Suprapubic skin (tissue), 4 donors: ENCODE data around the gene CFLAR. TPM values are rescaled to one million over a fixed set of nuclear protein-coding genes. Genes with fewer than 3 reads are reported as not detected.

ENCODE experiments used
- DNase-seq, 2 donors: peaks; one replicate each; pipeline ENCODE4 v3.0.0-alpha.2; 2019; ENCODE audit warnings: low spot score in 2 of 2
- H3K27ac ChIP-seq: fragments of 200-600 bp; sonication (generic); one replicate; pipeline ENCODE4 v1.5.1; 2019
- H3K27me3 ChIP-seq: fragments of 200-600 bp; sonication (generic); one replicate; pipeline ENCODE4 v1.5.1; 2019
- H3K36me3 ChIP-seq: fragments of 200-600 bp; sonication (generic); one replicate; pipeline ENCODE4 v1.5.1; 2019
- H3K4me1 ChIP-seq: fragments of 200-600 bp; sonication (generic); one replicate; pipeline ENCODE4 v1.5.1; 2019
- H3K4me3 ChIP-seq: fragments of 200-600 bp; sonication (generic); one replicate; pipeline ENCODE4 v1.5.1; 2019; ENCODE audit warnings: mild to moderate bottlenecking
- H3K9me3 ChIP-seq: fragments of 200-600 bp; sonication (generic); one replicate; pipeline ENCODE4 v1.5.1; 2019
- EP300 ChIP-seq: sonication (generic); formaldehyde crosslinking; IDR thresholded peaks from one replicate; pipeline ENCODE4 v1.6.1; 2017; ENCODE audit warnings: antibody characterized with exemption
- POLR2A ChIP-seq, 2 donors: fragments of 450-650 bp; IDR thresholded peaks; one replicate each; pipeline ENCODE4 v1.6.1; 2017; ENCODE audit warnings: antibody characterized with exemption in 2 of 2, mild to moderate bottlenecking in 2 of 2, moderate library complexity in 2 of 2
- POLR2AphosphoS5 ChIP-seq, 3 donors: sonication (generic); formaldehyde crosslinking; IDR thresholded peaks; one replicate each; pipeline ENCODE4 v1.6.1; 2017; ENCODE audit warnings: antibody characterized with exemption in 3 of 3
- WGBS: methylation state at CpG from one replicate; pipeline ENCODE4 v1.1.5; 2018; 5-methylcytosine and 5-hydroxymethylcytosine counted together
- total RNA-seq, 4 donors: library from RNA; depleted of rRNA; stranded (reverse); fragments of >200 nt; gene quantifications; one replicate each; pipeline ENCODE4 v1.1.0, GENCODE V29; 2016
- TF ChIP-seq, protein P1 (sequence below), 2 donors: fragments of 200-600 bp in 1 of 2; fragments of 450-650 bp in 1 of 2; sonication (generic) in 1 of 2; IDR thresholded peaks; one replicate each; pipeline ENCODE4 v1.5.1; 2016 to 2019; ENCODE audit warnings: antibody characterized with exemption in 2 of 2, mild to moderate bottlenecking in 1 of 2, moderate library complexity in 1 of 2

Gene CFLAR
- total RNA-seq, 4 donors from 2014 or later = 116 to 250 (median 147) TPM

GRCh38 chr2:201150454-201151020, 34.6 kb downstream of the CFLAR start:
- H3K36me3 ChIP-seq = peaks cover 64% of the 10 kb centered on the region
- H3K27ac ChIP-seq = peak overlapping the region; percentile 20
- no peak overlapping the region for H3K4me3 ChIP-seq
- DNase-seq = no peak
- 84% methylated on average over 3 of the region's 3 CpGs for WGBS
- TF ChIP-seq POLR2AphosphoS5 (IDR thresholded peaks at IDR 0.05) (no peak), EP300 (no peak), POLR2A (IDR thresholded peaks at IDR 0.05) (no peak)
- TF ChIP-seq, protein P1, sequence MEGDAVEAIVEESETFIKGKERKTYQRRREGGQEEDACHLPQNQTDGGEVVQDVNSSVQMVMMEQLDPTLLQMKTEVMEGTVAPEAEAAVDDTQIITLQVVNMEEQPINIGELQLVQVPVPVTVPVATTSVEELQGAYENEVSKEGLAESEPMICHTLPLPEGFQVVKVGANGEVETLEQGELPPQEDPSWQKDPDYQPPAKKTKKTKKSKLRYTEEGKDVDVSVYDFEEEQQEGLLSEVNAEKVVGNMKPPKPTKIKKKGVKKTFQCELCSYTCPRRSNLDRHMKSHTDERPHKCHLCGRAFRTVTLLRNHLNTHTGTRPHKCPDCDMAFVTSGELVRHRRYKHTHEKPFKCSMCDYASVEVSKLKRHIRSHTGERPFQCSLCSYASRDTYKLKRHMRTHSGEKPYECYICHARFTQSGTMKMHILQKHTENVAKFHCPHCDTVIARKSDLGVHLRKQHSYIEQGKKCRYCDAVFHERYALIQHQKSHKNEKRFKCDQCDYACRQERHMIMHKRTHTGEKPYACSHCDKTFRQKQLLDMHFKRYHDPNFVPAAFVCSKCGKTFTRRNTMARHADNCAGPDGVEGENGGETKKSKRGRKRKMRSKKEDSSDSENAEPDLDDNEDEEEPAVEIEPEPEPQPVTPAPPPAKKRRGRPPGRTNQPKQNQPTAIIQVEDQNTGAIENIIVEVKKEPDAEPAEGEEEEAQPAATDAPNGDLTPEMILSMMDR (IDR thresholded peaks at IDR 0.05) = no peak
- H3K4me1 ChIP-seq = peaks cover 15% of the 10 kb centered on the region
- no peaks in the 10 kb centered on the region for H3K9me3 ChIP-seq
- H3K27me3 ChIP-seq = no peaks in the 10 kb centered on the region

- Histone ChIP-seq H3K9me3 (no peaks in the 10 kb centered on the region), H3K27me3 (no peaks in the 10 kb centered on the region), H3K27ac (peak overlapping the region; percentile 20), H3K36me3 (peaks cover 64% of the 10 kb centered on the region), H3K4me3 (no peak overlapping the region), H3K4me1 (peaks cover 15% of the 10 kb centered on the region)
- WGBS = 49% methylated on average over 8 of the region's 8 CpGs
- no peak for DNase-seq
- TF ChIP-seq, protein P1 (IDR thresholded peaks at IDR 0.05) = no peak
- TF ChIP-seq POLR2AphosphoS5 (IDR thresholded peaks at IDR 0.05) (no peak), EP300 (no peak), POLR2A (IDR thresholded peaks at IDR 0.05) (no peak)
Observed at GRCh38 chr2:201151127-201151981, 35.4 kb downstream of the CFLAR start.

- H3K27me3 ChIP-seq = no peaks in the 10 kb centered on the region
- H3K27ac ChIP-seq = peak overlapping the region; percentile 8
- 100% methylated on average over 1 of the region's 1 CpG for WGBS
- peaks cover 67% of the 10 kb centered on the region for H3K36me3 ChIP-seq
- TF ChIP-seq EP300 (no peak), POLR2A (IDR thresholded peaks at IDR 0.05) (no peak), POLR2AphosphoS5 (IDR thresholded peaks at IDR 0.05) (no peak)
- TF ChIP-seq, protein P1 (IDR thresholded peaks at IDR 0.05) = no peak
- H3K4me3 ChIP-seq = no peak overlapping the region
- no peaks in the 10 kb centered on the region for H3K9me3 ChIP-seq
- peaks cover 21% of the 10 kb centered on the region for H3K4me1 ChIP-seq
- no peak for DNase-seq
Observed at GRCh38 chr2:201152517-201152916, 36.6 kb downstream of the CFLAR start.

DNA sequence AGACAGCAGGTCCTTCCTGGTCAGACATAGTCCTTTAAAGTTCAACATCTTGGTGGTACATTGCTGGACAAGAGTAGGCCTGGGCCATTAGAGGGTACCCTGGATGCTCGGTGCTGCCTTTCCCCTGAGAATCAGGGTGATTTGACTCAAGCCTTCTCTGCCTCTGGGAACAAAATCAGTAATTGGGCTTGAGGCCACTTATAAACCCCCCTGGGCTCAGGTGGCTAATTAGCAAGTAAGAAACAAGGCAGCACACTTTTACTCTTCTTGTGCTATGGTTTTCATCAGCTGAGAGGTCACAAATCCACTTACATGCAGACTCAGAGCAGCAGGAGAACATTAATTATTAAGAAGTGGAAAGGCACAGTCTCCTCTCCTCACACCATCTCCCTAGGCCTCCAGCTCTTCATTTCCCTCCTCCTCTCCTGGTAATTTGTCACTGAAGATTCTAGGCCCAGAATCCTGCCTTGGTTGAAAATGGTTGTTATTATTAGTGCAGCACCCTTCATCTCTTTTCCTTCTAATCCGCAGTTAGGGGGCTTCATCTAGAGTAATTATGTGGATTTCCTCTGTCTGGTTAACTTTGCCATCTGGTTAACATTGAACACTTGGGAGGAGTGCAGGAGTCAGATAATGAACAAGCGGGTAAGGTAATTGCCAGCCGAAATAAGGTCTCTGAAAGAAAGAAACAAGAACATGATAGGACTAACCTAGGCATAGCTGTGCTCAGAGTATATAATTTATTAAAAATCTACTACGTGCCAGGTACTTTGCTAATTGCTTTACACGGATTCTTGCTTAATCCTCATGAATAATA, 37.2 kb downstream of the CFLAR start:
- WGBS = 87% methylated on average over 6 of the region's 6 CpGs
- Histone ChIP-seq H3K4me1 (peaks cover 28% of the 10 kb centered on the region), H3K9me3 (no peaks in the 10 kb centered on the region), H3K27me3 (no peaks in the 10 kb centered on the region), H3K36me3 (peaks cover 69% of the 10 kb centered on the region), H3K4me3 (no peak overlapping the region), H3K27ac (peak overlapping the region; percentile 8)
- TF ChIP-seq POLR2AphosphoS5 (IDR thresholded peaks at IDR 0.05) (no peak), POLR2A (IDR thresholded peaks at IDR 0.05) (no peak), EP300 (no peak)
- TF ChIP-seq, protein P1 (IDR thresholded peaks at IDR 0.05) = no peak
- no peak for DNase-seq
